HCEC 1CT (cell line): Measurements from ENCODE around the gene FSHR.

Experiments used
- DNase-seq: peaks from one replicate; pipeline ENCODE4 v3.0.0-alpha.2; 2017

FSHR gene

DNA sequence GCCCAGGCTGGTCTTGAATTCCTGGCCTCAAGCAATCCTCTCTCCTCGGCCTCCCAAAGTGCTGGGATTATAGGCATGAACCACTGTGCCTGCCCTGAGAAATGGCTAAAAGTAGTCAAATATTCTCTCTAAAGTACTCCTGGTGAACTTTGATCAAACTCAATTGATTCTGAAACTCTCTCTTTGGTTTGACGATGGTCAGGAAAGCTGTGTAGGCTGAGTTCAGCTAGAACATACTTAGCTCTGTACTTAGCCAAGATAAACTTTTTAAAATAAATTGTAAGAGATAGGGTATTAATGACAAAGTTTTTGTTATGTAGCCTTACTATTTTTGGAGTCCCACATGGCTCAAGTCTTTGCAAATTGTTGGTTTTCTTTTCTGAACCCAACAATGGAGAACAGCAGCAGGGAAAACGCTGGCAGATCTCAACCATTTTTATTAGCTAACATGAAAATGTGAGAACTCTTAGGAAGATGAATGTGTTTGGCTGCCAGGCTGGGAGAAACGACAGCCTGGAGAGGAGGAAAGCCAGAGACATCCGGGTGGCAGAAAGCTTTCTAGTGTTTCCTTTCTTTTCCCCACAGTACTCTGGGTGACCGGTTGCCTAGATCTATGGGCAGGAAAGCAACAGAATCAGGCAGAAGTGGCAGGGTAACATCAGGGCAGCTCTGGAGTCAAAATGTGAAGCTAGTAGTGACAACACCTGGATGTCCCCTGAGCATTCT is 205.8 kb downstream of the FSHR start:
- DNase-seq, result no peak

DNA sequence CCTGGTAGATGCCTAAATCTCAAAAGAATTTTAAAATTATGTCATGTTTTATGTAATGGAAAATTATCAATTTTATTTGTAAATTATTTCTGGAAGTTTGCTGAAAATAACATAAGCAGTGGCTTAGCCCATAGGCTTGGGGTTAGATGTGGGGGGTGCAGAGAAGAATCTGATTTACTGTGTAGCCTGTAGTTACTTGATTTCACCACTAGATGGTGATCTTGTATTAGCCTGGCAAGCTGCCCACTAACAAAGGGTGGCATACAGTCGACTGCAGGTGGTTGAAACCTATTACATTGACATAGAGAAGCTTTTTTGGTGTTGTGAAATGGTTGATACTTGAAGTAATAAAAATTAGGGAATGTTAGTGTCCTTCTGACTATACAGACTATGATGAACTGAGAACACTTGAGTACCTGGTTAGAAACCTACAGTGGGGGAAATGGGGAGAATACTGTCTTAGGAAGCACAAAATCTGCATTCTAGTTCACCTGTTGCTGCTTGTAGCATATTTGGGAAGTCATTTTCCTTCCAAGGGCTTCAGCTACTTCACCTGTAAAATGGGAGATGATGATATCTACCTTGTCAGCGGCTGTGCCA is 207.8 kb downstream of the FSHR start:
- DNase-seq, result peak; percentile 52

DNA sequence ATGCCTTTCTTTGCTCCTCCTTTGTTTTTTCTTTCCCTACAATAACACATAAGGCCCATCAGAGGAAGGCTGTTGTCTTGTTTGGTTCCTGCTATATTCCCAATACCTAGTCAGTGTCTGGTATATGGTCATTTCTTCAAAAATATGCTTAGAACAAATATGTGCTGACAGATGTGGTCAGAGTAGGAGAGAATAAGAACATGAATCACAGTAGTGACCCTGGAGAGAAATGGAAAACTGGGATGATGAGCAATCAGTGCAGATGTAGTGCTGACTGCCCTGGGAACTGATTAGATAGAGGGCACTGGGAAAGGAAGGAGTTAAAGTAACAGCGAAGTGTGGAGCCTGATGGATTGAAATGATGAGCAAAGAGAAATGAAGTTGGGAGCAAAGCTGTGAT is 209.4 kb downstream of the FSHR start:
- DNase-seq, result no peak

DNA sequence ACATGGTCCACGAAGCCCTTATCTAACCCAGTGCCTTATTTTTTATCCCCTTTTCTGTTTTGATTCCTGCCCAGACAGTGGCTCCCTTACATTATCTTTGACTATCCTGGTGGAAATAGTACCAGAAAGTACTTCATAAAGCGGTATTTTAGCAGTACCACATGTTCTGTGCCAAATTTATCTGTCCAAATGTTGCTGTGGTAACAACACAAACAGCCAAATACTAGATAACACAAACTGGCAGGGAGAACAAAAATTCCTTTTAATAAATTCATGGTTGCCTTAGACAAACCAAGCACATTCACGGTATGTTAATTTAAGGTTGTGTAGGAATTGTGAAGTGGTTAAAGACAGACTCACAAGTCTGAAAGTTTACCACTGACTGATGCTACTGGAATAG is 210.9 kb downstream of the FSHR start:
- no peak for DNase-seq

DNA sequence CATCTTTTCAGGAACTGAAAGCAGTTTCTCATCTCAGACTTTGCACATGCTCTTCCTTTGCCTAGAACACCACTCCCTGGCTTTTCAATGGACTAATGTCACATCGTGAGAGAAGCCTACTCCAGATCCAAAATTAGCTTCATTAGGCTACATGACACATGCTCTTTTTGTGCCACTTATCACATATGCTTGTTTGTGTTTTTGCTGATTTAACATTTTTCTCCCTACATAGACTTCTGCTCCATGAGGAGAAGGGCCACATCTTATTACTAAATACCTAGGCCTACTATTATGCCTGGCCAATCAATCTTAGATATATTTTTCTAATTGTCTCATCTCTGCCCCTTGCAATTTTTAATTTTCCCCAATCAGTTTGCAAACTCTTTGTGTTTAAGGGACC is 212.4 kb downstream of the FSHR start:
- DNase-seq, result no peak

DNA sequence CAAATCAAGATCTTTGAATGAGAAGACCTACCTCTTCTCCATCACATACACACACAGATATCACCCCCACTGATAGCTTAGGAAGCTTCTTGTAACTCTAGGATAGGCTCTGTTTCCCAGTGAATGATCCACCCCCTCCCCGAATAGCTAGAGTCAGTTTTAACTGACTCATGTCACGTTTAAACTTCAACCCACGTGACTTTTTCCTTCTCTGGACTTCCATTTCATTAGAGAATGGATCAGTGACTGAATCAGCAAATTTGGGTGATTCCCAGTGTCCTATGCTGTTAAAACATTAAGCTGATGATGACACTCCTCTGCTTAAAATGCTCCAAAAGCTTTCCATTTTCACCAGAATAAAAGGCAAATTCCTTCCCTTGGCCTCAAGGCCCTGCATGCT is 212.9 kb downstream of the FSHR start:
- DNase-seq, result no peak

DNA sequence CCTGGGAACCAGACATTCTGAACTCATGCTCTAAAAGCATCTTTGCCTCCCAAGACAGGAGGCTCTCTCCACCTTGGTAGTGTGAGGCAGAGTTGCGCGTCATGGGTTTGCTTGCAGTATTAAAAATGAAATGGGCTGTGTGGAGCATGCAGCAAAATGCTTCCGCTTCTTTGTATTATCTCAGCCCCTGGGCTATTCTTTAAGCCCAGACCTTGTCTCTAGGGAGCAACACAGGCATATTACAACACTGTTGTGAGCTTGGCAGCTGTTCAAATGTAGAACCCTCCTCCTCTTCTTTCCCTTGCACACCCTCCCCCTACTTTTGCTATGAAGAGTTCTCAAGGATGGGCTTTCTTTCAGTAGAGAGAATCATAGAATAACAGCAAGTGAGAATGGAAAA is 213.7 kb downstream of the FSHR start:
- no peak for DNase-seq

DNA sequence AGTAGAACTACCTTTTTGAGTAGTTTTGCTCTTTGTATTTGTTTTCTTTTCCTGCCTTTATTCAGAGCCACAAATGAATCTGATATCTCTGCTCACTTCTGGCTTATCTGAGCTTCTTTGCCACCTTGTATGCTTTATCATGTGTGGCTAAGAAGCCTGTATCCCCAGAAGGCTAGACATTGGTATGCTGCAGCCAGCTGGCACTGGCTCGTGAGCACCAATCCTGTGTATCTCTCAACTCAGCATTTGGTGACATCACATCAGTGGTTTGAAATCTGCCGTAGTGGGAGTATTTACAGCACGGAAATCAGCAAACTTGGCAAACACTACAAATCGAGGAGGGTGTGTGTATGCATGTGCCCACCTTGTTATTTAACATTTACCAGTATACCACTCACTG is 215.1 kb downstream of the FSHR start:
- DNase-seq, result no peak

DNA sequence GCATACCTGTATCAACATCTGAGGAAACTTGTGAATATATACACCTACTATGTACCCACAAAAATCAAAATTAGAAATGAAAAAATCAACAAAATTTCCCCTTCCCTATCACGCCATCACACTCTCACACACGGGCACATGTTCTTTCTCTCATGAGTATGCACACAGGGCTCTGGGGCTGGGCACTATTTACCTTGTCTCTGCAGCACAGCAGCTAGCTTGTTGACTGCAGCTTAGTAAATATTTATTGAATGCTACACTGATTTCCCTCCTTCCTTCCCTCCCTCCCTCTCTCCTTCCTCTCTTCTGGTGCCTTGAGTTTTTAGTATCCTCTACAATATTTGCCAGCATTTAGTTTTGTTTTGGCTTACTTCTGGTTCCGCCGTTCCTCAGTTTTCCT is 216.1 kb downstream of the FSHR start:
- no peak for DNase-seq

DNA sequence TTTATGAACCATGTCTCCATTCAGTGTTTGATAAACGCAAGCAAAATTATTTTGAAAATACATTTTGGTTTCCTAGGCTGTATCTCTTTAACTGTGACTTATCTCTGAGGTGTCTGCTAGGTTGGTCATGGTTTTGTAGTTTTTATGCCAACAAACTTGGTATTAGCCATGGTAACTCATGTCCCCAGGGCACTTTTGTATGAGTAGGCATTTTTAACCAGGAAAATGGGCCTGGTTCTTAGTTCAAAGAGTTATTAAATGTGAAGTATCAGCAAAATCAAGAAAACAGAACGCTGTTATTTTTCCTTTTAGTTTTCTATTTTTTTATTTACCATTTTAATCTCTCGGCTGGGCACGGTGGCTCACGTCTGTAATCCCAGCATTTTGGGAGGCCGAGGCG is 219.5 kb downstream of the FSHR start:
- no peak for DNase-seq

DNA sequence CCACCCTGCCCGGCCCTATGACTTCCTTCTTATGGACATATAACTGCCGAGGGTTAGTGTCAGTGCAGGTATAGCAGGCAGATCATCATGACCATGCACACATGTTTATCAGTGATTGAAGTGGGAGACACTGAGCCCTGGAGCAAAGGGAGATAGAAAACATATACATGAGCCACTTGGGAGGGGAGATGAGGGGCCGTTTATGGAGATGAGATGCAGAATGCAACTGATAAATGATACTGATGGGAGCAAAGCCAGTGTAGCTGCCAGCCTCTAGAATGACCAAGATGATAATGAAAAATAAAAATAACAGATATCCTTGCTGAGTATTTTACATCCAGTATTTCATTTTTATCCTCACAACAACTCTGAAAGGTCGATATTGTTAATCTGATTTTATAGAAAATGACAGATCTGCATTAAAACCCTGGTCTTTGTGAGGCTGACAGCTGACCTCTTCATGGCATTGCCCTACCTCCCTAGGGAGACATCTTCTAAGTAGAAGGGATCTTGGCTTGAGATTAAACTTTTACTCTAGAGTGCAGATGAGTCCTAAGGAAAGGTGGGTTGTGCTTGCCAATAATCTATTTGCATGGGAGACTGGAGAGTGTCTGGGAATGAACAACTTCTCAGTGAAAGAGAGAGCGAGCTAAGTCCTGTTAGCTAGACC is 220.4 kb downstream of the FSHR start:
- no peak for DNase-seq

DNA sequence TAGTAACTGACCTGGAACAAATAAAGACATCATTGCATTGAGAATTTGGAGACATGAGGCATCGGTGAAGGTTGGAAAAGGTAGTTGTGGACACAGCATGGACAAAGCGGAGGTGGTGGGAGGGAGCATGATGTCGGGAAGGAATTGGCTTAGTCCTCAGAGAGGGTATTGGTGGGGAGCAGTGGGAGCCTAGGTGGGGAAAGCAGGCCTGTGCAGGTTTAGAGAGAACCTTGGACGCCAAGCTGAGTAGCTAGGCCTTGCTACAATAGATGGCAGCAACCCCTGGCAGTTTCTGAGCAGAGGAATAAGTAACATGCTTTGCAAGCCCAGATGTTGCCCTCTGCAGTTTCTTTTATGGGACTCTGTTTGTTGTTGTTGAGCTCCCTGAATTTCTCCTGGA is 221.6 kb downstream of the FSHR start:
- no peak for DNase-seq

DNA sequence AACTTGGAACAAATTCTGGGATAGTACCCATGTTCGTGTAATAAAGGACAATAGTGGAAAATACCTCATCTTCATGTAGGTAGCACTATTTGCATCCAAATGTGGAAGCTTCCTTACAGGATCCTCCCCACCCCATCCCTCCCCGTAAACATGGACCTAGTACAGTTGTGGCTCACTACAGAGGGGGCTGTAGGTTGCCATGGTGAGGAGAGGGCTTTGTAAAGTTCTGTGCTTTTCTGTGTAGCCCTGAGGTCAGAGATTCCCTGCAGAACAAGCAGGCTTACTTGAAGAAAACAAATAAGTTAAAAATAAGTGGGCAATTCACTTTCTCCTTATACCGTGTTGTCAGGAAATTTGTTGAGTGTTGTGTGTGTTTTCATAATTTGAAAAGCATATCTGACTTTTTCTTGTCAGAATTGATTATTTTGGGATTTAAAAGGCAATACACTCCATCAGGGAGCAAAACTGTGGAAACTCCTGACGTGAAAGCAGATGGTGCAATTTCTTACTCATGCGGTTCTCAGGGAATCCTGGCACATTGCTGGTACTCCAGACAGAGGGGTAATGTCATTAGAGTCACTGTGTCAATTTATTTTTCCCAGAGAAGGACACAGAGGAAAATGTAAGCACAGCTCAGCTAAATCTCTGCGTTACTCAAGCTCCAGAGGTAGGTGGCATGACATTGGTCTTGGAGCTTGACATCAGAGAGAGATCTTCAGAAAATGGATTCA is 224.6 kb downstream of the FSHR start:
- DNase-seq, result no peak

DNA sequence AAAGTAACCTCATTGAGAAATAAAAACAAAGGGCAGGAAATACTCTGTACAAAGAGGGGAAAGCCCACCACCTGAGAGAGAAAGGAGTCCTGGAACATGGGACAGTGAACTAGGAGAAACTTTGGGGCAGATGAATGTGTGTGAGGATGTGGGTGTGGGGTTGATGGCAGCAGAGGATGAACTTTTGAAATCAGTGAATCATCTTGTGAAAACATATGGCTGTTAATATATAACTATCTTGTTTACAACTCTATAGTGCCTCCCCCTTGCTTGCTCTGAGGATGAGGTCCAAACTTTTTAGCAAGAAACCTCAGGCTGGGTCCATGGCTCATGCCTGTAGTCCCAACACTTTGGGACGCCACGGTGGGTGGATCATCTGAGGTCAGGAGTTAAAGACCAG is 227.0 kb downstream of the FSHR start:
- no peak for DNase-seq

DNA sequence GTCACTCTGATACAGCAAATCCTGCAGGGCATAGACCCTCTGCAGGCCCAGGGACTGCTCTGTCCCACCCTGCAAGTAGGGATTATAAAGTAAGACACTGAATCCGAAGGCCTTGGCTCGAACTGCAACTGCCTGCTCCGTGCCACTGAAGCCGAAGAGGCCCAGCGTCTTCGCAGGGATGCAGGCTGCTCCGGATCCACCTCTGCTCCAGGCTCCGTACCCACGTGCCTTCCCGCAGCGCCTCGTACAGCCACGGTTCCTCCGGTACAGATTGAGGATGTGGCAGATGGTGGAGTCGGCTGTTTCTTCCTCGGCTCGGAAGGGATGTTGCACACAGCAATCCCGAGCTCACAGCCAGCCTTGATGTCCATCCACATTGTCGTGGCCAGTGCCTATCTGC is 238.4 kb downstream of the FSHR start:
- no peak for DNase-seq

DNA sequence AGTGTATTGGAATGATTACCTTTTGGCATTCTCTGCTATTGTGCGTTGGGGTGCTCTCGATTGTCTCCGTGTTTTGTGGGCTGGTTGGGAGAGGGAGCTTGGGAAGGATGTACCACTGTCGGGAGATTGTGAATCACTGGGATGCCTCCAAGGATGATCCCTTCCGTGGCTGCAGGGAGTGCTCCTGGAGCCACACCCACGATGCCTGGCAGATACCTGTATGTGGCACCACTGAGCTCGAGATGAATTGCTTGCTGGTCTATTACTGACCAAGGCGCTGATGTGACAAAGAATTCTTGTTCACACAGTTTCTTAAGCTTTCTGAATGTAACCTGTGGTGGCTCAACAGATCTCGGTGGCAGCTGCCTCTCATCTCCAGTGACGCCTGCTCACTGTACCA is 239.1 kb downstream of the FSHR start:
- DNase-seq, result no peak

DNA sequence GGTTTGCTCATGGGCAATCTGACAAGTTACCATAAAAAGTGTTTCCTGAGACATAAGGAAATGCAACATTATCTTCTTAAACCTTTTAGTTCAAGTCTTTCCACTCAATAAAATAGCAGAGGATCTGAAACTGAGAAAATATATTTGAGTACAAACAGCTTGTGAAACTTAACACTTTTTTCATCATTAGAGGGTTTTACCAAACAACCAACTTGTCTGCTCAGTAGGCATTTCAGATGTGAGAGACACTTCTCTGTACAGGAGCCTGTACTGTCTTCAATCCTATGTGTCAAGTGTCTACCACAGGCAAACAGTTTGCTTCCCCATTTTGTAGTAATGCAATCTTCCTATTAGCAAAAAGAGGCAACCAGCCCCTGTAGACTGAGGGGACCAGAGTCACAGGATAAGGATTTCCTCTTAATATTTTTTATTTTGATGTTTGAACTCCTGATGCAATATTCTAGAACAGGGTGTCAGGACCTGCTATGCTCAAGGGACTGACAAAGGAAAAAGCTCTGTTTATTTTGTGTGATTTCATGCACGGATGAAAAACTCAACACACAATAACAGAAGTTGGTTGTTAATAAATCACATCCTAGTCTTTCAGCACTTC is 239.7 kb downstream of the FSHR start:
- no peak for DNase-seq
